Stimulated activated CD4-positive, alpha-beta T cell treated with anti-CD3 and anti-CD28 coated beads, Interleukin-12 subunit alpha, Interleukin-12 subunit beta, amount 100 ng/mL, for 48 hours (primary cell): ENCODE measurements around the gene C3orf70.

Experiments used
- DNase-seq, 3 donors: peaks; one replicate each; pipeline ENCODE4 v3.0.0-alpha.2; 2020; ENCODE audit warnings: low read depth in 2 of 3, low spot score in 1 of 3

Gene C3orf70

DNA sequence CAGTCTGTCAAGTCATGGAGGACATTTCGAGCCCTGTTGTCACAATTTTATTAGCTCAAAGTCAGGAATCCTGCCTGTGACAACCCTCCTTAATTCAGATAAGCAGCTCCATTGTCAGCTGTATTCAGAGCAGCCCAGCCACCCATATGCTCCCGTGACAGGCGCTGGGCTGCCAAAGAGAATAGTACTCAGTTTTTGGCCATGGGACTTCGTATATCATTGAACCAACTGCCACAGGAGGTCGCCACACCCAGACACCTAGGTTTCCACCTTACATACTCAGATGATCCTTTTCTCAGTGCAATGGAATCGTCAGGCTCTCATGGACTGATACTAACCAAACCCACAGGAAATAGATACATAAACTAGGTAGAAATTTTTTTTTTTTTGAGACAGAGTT, 100.2 kb downstream of the C3orf70 start:
- DNase-seq, result no peak

DNA sequence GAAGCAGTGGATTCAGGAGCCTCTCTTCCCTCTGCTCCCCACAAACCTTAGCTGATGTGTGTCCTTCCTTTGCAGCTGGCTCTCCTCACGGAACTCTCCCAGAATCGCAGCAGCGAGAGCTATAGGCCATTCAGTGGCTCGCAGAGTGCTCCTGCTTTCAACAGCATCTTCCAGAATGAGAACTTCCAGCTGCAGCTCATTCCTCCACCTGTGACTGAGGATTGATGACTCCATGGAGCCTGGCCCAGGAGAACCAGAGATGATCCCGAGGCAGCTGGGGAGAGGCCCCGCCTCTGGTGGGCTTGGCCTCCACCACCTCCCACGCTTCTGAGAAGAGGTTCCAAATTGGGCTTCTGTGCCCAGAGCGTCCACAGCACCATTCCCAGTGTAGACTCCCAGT, 101.1 kb downstream of the C3orf70 start:
- no peak for DNase-seq

DNA sequence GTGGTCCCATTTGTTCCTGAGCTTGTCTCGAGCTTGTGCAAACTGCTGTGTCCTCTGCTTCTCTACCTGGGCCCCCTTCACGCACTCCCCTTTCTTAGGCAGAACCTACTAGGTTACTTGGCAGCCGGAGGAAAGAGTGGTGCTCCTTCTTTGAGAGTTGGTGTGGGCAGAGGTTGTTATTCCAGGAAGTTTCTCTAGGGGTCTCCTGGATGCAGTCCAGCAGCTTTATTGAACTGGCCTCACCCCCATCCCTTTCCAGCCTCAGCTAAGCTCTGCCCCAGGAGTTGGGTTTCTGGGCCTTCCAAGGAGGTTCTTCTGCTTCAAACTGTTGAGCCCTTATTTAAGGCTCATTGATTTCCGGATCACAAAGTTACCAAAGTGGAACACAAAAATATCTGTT, 103.2 kb downstream of the C3orf70 start:
- DNase-seq, result no peak

DNA sequence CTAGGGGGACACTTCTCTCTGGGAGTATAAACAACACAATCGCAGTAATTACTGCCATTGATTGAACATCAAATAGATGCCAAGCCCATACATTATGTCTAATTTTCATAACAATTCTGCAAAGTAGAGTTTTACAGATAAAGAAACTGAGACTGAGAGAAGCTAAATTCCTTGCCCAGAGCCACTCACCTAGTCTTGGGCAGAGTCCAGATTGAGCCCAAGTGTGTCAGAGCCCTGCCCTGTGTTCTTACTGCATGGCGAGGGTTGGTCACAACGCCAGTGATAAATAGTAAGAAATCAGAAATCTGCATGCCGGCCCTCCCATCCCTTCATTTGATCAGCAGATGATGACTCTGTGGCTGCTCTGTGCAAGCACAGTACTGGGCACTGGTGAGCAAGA, 106.3 kb downstream of the C3orf70 start:
- DNase-seq, result no peak

DNA sequence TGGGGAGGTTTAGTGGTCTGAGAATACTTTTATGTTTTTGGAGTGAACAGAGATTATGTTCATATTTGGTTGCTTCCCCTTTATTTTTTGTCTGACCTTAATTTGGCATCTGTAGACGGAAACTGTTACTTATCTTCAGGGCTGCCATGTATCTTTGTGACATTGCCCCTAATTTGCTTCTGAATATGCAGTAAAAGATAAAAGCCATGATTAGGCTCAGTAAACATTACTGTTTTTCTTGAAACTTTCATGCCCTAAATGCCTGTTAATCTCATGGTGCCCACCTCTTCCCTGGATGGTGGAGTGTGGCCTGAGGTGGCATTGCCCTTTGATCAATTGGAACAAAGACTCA, 106.7 kb downstream of the C3orf70 start:
- DNase-seq, result no peak

DNA sequence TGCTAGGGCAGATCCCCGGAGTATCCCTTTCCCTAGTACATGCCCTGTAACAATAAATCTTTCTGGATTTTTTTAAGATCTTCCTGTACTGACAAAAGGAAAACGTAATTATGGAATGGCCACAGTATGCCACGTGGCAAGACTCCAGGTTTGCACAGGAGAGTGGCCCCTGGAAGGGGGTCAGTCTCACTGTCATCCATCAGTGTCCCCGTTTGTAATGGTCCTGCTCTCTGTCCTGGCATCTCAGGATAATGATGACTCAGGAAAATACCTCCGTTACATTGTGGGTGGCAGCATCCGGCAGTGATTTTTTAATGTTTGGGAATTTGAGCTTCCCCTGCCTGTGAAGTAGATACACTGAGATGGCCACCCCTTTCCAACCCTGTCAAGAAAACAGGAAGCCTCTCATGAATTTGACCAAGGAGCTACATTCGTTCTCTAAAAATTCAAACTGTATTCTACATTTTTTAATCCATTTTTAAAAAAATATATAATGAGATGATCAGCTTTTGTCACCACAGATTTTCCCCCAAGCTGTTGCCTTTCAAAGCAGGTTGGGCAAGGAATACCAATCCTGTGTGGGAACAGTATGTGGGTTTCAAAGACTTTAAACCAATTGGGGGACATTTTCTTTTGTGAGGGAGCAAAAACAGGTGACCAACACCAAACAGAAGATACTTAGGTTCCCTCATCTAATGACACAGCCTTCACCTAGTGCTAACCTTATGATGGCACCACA, 110.4 kb downstream of the C3orf70 start:
- DNase-seq, result no peak

DNA sequence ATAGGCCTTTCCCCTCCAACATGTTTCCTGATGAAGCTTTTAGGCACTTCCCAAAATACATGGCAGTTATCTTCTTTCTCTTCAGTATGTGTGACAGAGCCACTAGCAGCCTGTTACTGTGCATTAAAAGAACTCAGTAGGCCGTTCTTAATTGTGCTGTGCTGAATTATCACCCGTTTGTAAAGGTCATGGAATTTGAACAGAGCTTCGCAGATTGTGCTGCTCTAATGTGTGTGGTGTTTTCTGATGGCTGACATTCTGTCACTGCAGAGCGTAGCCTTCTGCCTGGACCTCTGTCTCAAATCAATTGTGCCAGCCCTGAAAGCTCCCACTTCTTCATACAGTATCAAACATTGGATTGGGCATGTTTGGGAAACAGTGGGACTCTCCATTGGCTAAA, 111.3 kb downstream of the C3orf70 start:
- no peak for DNase-seq

DNA sequence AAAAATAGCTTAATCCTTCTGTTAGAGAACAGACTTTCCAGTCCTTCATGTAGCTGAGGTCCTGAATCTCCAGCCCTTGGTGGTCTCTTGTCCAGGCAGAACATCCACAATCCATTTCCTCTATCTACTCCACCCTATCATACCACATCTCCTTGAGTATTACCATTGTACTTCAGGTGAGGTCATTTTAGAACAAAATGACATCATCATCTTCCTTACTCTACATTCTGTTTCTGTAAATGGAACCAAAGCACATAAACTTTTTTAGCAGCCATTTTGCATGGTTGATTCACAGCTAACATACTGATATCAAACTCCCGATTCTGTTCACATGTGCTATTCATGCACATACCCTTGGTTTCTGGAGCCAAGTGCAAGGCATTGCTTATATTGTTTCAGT, 112.4 kb downstream of the C3orf70 start:
- no peak for DNase-seq

DNA sequence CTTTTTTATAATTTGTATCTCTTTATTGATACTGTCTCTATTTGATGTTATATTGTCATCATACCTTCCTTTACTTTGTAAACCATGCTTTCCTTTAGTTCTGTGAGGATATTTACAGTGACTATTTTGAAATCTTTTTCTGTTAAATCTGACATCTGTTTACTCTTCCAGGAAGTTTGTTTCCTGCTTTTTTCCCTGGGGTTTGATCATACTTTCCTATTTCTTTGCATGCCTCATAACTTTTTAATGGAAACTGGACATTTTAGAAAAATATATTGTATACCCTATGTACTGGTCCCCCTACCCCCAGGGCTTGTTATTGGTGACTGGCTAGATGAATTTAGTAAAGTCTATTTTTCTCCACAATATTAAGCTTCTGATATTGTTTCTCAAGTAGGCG, 115.1 kb downstream of the C3orf70 start:
- no peak for DNase-seq

DNA sequence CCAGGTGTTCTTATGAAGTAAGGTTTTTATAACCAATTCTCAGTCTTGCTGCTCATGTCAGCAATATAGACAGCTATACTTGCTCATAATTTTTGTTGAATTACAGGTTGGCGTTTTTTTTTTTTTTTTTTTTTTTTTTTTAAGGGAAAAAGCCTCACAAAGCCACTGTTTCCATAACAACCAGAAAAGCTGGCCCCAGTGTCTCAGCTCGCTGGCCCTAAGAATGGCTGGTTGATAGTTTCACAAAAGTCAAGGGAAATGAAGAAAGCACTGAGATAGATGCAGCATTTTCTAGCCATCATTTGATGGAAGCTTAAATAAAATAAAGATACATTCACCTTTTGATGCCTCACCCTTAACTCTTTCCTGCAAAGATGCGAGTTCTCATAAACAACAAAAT, 121.9 kb downstream of the C3orf70 start:
- no peak for DNase-seq

DNA sequence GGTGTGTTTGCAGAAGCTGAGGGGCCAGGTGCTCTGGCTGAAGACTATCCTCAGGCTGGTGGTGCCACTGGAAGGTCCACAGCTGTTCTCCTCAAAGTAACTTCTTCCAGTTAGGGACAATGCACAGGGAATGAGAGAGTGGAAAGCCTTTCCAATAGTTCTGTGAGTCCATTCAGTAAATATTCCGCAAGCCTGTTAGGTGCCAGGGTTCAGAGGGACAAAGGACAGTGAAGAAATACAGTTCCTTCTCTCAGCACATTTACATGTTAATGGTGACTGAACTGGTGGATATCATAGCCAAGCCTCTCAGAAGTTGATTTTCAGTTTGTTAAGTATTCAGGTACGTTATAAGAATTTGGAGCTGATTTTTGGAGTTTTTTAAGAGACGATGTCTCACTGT, 122.5 kb downstream of the C3orf70 start:
- no peak for DNase-seq

DNA sequence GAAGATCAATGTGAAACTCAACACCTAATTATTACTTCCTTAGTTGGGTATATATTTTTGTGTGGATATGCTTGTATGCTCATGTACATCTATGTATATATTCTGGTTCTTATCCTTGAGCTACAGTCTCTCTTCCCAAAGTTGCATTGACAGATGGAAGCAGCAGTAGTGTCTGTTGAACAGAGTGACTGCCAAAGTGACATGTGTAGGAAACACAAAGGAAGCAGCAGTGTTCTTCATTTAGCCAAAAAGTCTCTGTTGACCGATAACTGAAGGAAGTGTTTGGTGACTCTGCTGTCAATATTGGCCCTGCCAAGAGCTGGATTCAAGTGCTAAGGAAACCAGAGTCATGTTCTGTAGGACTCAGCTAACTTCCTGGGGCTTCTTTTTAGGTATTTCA, 123.8 kb downstream of the C3orf70 start:
- DNase-seq, result no peak

DNA sequence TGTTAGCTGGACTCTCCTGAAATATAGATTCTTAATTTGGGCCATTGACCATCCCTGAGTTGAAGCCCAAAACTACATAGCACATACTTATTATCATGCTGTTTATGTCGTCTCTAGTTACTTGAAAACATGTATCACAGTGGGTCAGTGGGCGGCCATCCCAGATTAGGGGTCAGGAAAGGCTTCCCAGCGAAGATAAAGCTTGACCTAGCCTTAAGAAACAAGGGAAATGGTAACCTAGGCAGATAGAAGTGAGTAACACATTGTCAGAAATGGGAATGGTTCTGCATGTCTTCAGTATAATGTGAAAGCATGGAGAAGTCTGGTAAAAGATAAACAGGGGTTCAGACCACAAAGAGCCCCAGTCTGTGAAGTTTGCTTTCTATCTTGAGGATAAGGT, 124.7 kb downstream of the C3orf70 start:
- DNase-seq, result no peak
